Esophagus squamous epithelium (tissue), 5 donors: ENCODE measurements around the gene CDC42BPA. TPM values are rescaled to one million over a fixed set of nuclear protein-coding genes. Genes with fewer than 3 reads are reported as not detected.

ENCODE experiments used
- DNase-seq: peaks from one replicate; lab custom pipeline; 2025; lab: John Stamatoyannopoulos, UW
- H3K27ac ChIP-seq, 4 donors: fragments of 200-600 bp; sonication (generic); one replicate each; pipeline ENCODE4 v1.5.1; 2016 to 2019; ENCODE audit warnings: mild to moderate bottlenecking in 1 of 4
- H3K27me3 ChIP-seq, 4 donors: fragments of 200-600 bp; sonication (generic); 1 replicate in 3 of 4; 2 replicates in 1 of 4; pipeline versions ENCODE4 v1.5.1 to v1.6.0; 2017 to 2021; ENCODE audit warnings: antibody characterized with exemption in 1 of 4
- H3K36me3 ChIP-seq, 3 donors: fragments of 200-600 bp; sonication (generic); one replicate each; pipeline ENCODE4 v1.5.1; 2016 to 2019
- H3K4me1 ChIP-seq, 3 donors: fragments of 200-600 bp; sonication (generic); one replicate each; pipeline ENCODE4 v1.5.1; 2017 to 2019
- H3K4me3 ChIP-seq, 4 donors: fragments of 200-600 bp; sonication (generic); 1 replicate in 3 of 4; 2 replicates in 1 of 4; pipeline ENCODE4 v1.5.1; 2016 to 2019; ENCODE audit warnings: mild to moderate bottlenecking in 2 of 4, moderate library complexity in 1 of 4
- H3K9me3 ChIP-seq, 3 donors: fragments of 200-600 bp; sonication (generic); one replicate each; pipeline ENCODE4 v1.5.1; 2016 to 2019
- POLR2A ChIP-seq, 4 donors: fragments of 450-650 bp; IDR thresholded peaks; one replicate each; pipeline ENCODE4 v1.6.1; 2017; ENCODE audit warnings: antibody characterized with exemption in 4 of 4, mild to moderate bottlenecking in 4 of 4, moderate library complexity in 3 of 4
- WGBS, 2 donors: methylation state at CpG; one replicate each; pipeline ENCODE4 v1.1.5; 2018; 5-methylcytosine and 5-hydroxymethylcytosine counted together
- intact Hi-C: fragments of 100-400 bp; cut with DNase I; formaldehyde crosslinking; loops from one replicate; pipeline ENCODE4 v1.15.0; 2022
- total RNA-seq, 4 donors: library from RNA; depleted of rRNA; stranded (reverse); fragments of >200 nt; gene quantifications; one replicate each; pipeline ENCODE4 v1.1.0, GENCODE V29; 2016
- TF ChIP-seq, protein P1 (sequence below), 6 experiments: fragments of 450-650 bp in 4 of 6; fragments of 200-600 bp in 2 of 6; sonication (generic) in 2 of 6; IDR thresholded peaks; one replicate each; pipeline ENCODE4 v1.5.1; 2016 to 2019; ENCODE audit warnings: antibody characterized with exemption in 6 of 6, mild to moderate bottlenecking in 4 of 6, moderate library complexity in 4 of 6
- donor health status: DM: yes; HTN: yes; CAD: no.

CDC42BPA gene
- total RNA-seq, 4 donors from 2014 or later, result 4.3 to 33.6 (median 17.2) TPM

GRCh38 chr1:227363825-227364224 lies 45.5 kb upstream of the CDC42BPA start:
- H3K36me3 ChIP-seq, result no peaks in the 10 kb centered on the region
- intact Hi-C loops, result no loop called here
- no peak for DNase-seq
- H3K9me3 ChIP-seq, result no peaks in the 10 kb centered on the region
- H3K4me1 ChIP-seq, result no peaks in the 10 kb centered on the region
- no peaks in the 10 kb centered on the region for H3K27me3 ChIP-seq
- H3K27ac ChIP-seq, result no peak overlapping the region
- TF ChIP-seq, protein P1, sequence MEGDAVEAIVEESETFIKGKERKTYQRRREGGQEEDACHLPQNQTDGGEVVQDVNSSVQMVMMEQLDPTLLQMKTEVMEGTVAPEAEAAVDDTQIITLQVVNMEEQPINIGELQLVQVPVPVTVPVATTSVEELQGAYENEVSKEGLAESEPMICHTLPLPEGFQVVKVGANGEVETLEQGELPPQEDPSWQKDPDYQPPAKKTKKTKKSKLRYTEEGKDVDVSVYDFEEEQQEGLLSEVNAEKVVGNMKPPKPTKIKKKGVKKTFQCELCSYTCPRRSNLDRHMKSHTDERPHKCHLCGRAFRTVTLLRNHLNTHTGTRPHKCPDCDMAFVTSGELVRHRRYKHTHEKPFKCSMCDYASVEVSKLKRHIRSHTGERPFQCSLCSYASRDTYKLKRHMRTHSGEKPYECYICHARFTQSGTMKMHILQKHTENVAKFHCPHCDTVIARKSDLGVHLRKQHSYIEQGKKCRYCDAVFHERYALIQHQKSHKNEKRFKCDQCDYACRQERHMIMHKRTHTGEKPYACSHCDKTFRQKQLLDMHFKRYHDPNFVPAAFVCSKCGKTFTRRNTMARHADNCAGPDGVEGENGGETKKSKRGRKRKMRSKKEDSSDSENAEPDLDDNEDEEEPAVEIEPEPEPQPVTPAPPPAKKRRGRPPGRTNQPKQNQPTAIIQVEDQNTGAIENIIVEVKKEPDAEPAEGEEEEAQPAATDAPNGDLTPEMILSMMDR (IDR thresholded peaks at IDR 0.05), result no peak
- no peak for TF ChIP-seq POLR2A (IDR thresholded peaks at IDR 0.05)
- WGBS, 2 donors, result 83% methylated on average over 7 of the region's 7 CpGs
- H3K4me3 ChIP-seq, result no peak overlapping the region

- Histone ChIP-seq H3K4me3 (no peak overlapping the region), H3K9me3 (no peaks in the 10 kb centered on the region), H3K36me3 (no peaks in the 10 kb centered on the region), H3K27ac (no peak overlapping the region), H3K4me1 (peaks cover 0 to 9% (median 4%) of the 10 kb centered on the region in 3 donors), H3K27me3 (no peaks in the 10 kb centered on the region)
- WGBS, 2 donors, result 39 to 58% methylated on average over 1 of the region's 1 CpG
- intact Hi-C loops, result no loop called here
- TF ChIP-seq, protein P1 (IDR thresholded peaks at IDR 0.05), result no peak
- TF ChIP-seq POLR2A (IDR thresholded peaks at IDR 0.05), result no peak
- DNase-seq, result no peak
Observed at GRCh38 chr1:227362039-227362438, 43.7 kb upstream of the CDC42BPA start.

- no peak overlapping the region for H3K4me3 ChIP-seq
- intact Hi-C loops, result no loop called here
- H3K27ac ChIP-seq, result peak overlapping the region in 2 of 4 donors; percentile 55 to 63
- H3K9me3 ChIP-seq, result no peaks in the 10 kb centered on the region
- no peak for DNase-seq
- TF ChIP-seq, protein P1 (IDR thresholded peaks at IDR 0.05), result no peak
- TF ChIP-seq POLR2A (IDR thresholded peaks at IDR 0.05), result no peak
- H3K36me3 ChIP-seq, result no peaks in the 10 kb centered on the region
- no peaks in the 10 kb centered on the region for H3K27me3 ChIP-seq
- H3K4me1 ChIP-seq, result peaks cover 0 to 14% (median 10%) of the 10 kb centered on the region in 3 donors
- WGBS, 2 donors, result 80 to 91% methylated on average over 6 of the region's 6 CpGs
Observed at GRCh38 chr1:227357927-227358302, 39.6 kb upstream of the CDC42BPA start.

- Histone ChIP-seq H3K9me3 (no peaks in the 10 kb centered on the region), H3K27me3 (no peaks in the 10 kb centered on the region), H3K27ac (peak overlapping the region in 2 of 4 donors; percentile 55 to 65), H3K36me3 (no peaks in the 10 kb centered on the region), H3K4me1 (peaks cover 0 to 14% (median 10%) of the 10 kb centered on the region in 3 donors), H3K4me3 (no peak overlapping the region)
- DNase-seq, result no peak
- TF ChIP-seq, protein P1 (IDR thresholded peaks at IDR 0.05), result no peak
- no peak for TF ChIP-seq POLR2A (IDR thresholded peaks at IDR 0.05)
- intact Hi-C loops, result no loop called here
- WGBS, 2 donors, result 45 to 53% methylated on average over 7 of the region's 7 CpGs
Observed at GRCh38 chr1:227357171-227357926, 39.1 kb upstream of the CDC42BPA start.

- H3K27me3 ChIP-seq, result no peaks in the 10 kb centered on the region
- peaks cover 0 to 14% (median 10%) of the 10 kb centered on the region in 3 donors for H3K4me1 ChIP-seq
- no peaks in the 10 kb centered on the region for H3K36me3 ChIP-seq
- no peak overlapping the region for H3K4me3 ChIP-seq
- WGBS, 2 donors, result 67 to 71% methylated on average over 7 of the region's 7 CpGs
- peak overlapping the region in 1 of 4 donors; percentile 65 for H3K27ac ChIP-seq
- no peak for TF ChIP-seq POLR2A (IDR thresholded peaks at IDR 0.05)
- TF ChIP-seq, protein P1 (IDR thresholded peaks at IDR 0.05), result no peak
- DNase-seq, result no peak
- intact Hi-C loops, result no loop called here
- no peaks in the 10 kb centered on the region for H3K9me3 ChIP-seq
Observed at GRCh38 chr1:227356620-227357146, 38.4 kb upstream of the CDC42BPA start.
